Epithelial cell of proximal tubule (primary cell): ENCODE data around the gene KCNQ2. TPM values are rescaled to one million over a fixed set of nuclear protein-coding genes. Genes with fewer than 3 reads are reported as not detected.

Source experiments
- DNase-seq: peaks from one replicate; pipeline ENCODE4 v3.0.0-alpha.2; 2011; ENCODE audit warnings: low read depth
- H3K4me3 ChIP-seq: 2 replicates; pipeline ENCODE4 v1.5.1; 2011; ENCODE audit warnings: low read depth, mild to moderate bottlenecking, low read length
- CTCF ChIP-seq: conservative IDR thresholded peaks from 2 replicates; pipeline ENCODE4 v1.5.1; 2012; ENCODE audit warnings: low read depth, mild to moderate bottlenecking, low read length
- total RNA-seq: library from RNA; depleted of rRNA; stranded (reverse); fragments of >200 nt; gene quantifications from 2 replicates; pipeline ENCODE4 v1.2.3, GENCODE V29; 2015

KCNQ2 gene
- total RNA-seq, 1 donor from 2014 or later: not detected

GRCh38 chr20:63351326-63351700 is 121.1 kb downstream of the KCNQ2 start:
- no peak for TF ChIP-seq CTCF
- no peak overlapping the region for H3K4me3 ChIP-seq
- no peak for DNase-seq

GRCh38 chr20:63350597-63351325 is 121.7 kb downstream of the KCNQ2 start:
- no peak for TF ChIP-seq CTCF
- no peak for DNase-seq
- no peak overlapping the region for H3K4me3 ChIP-seq

Other genes with a start within 250 kb of the KCNQ2 start
- 1.1 and 10.6 TPM in 2 replicates for gene BIRC7, start 236.8 kb downstream of the KCNQ2 start, total RNA-seq
- gene NKAIN4, start 218.2 kb downstream of the KCNQ2 start, total RNA-seq: 1.4 and 4.0 TPM in 2 replicates
- gene ARFGAP1, start 199.8 kb downstream of the KCNQ2 start, total RNA-seq: 73.3 and 78.6 TPM in 2 replicates
- gene COL20A1, start 179.5 kb downstream of the KCNQ2 start, total RNA-seq: not detected in 2 replicates
- gene CHRNA4, start 111.3 kb downstream of the KCNQ2 start, total RNA-seq: not detected in 2 replicates
- 1.2 and 20.0 TPM in 2 replicates for gene EEF1A2, start 26.4 kb upstream of the KCNQ2 start, total RNA-seq
- gene PPDPF, start 48.1 kb upstream of the KCNQ2 start, total RNA-seq: 99.3 and 247 TPM in 2 replicates
- gene PTK6, start 64.7 kb upstream of the KCNQ2 start, total RNA-seq: not detected in 2 replicates
- gene SRMS, start 75.1 kb upstream of the KCNQ2 start, total RNA-seq: not detected in 2 replicates
- gene FNDC11, start 81.5 kb upstream of the KCNQ2 start, total RNA-seq: 1.7 TPM in 2 replicates
- 25.7 and 48.8 TPM in 2 replicates for gene HELZ2, start 101.6 kb upstream of the KCNQ2 start, total RNA-seq
- gene GMEB2, start 154.4 kb upstream of the KCNQ2 start, total RNA-seq: 10.5 and 10.7 TPM in 2 replicates
- gene STMN3, start 180.8 kb upstream of the KCNQ2 start, total RNA-seq: 64.5 and 112 TPM in 2 replicates
- gene RTEL1, start 185.7 kb upstream of the KCNQ2 start, total RNA-seq: 26.5 and 29.1 TPM in 2 replicates
- 509 and 817 TPM in 2 replicates for gene TNFRSF6B, start 224.0 kb upstream of the KCNQ2 start, total RNA-seq
- gene ARFRP1, start 235.3 kb upstream of the KCNQ2 start, total RNA-seq: 42.1 and 49.0 TPM in 2 replicates
- 36.5 and 57.2 TPM in 2 replicates for gene ZGPAT, start 235.4 kb upstream of the KCNQ2 start, total RNA-seq